NB4 (cell line): ENCODE results near the gene NUP210.

Experiments
- POLR2A ChIP-seq: IDR thresholded peaks from 2 replicates; pipeline ENCODE4 v1.6.1; 2011; ENCODE audit warnings: mild to moderate bottlenecking; ENCODE audit not compliant: insufficient read length; ENCODE audit errors: extremely low read depth
- TF ChIP-seq, protein P1 (sequence below): IDR thresholded peaks from one replicate; pipeline ENCODE4 v1.5.1; 2012; ENCODE audit warnings: low read depth, low read length

DNA sequence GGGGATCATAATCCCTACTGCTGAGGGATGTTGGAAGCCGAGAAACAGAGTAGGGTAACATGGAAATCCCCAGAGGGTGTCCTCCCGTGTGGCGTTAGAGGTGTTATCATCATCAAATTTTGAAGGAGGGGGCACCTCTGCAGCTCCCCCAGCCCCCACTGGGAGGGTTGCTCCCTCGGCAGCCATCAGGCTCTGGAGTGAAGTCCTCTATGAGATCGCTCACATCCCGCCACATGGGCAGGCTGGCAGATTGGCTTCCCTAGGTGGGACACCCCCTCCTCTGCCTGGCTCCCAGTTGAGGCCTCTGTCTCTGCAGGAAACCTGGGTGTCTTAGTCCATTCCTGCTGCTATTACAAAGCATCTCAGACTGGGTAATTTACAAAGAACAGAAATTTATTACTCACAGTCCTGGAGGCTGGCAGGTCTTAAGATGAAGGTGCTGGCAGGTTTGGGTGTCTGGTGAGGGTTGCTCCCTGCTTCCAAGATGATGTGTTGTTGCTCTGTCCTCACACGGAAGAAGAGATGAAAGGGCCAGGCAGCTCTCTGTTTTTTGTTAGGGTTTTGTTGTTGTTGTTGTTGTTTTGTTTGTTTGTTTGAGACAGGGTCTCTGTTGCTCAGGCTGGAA is 120.5 kb downstream of the NUP210 start:
- TF ChIP-seq, protein P1, sequence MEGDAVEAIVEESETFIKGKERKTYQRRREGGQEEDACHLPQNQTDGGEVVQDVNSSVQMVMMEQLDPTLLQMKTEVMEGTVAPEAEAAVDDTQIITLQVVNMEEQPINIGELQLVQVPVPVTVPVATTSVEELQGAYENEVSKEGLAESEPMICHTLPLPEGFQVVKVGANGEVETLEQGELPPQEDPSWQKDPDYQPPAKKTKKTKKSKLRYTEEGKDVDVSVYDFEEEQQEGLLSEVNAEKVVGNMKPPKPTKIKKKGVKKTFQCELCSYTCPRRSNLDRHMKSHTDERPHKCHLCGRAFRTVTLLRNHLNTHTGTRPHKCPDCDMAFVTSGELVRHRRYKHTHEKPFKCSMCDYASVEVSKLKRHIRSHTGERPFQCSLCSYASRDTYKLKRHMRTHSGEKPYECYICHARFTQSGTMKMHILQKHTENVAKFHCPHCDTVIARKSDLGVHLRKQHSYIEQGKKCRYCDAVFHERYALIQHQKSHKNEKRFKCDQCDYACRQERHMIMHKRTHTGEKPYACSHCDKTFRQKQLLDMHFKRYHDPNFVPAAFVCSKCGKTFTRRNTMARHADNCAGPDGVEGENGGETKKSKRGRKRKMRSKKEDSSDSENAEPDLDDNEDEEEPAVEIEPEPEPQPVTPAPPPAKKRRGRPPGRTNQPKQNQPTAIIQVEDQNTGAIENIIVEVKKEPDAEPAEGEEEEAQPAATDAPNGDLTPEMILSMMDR: no peak
- no peak for TF ChIP-seq POLR2A
